GM12801 (cell line): Measurements from ENCODE around the gene ZNF506.

ENCODE experiments used
- TF ChIP-seq, protein P1 (sequence below): IDR thresholded peaks from one replicate; pipeline ENCODE4 v1.5.1; 2011; ENCODE audit warnings: control low read depth; ENCODE audit not compliant: insufficient read length; ENCODE audit errors: extremely low read depth

Gene ZNF506

DNA sequence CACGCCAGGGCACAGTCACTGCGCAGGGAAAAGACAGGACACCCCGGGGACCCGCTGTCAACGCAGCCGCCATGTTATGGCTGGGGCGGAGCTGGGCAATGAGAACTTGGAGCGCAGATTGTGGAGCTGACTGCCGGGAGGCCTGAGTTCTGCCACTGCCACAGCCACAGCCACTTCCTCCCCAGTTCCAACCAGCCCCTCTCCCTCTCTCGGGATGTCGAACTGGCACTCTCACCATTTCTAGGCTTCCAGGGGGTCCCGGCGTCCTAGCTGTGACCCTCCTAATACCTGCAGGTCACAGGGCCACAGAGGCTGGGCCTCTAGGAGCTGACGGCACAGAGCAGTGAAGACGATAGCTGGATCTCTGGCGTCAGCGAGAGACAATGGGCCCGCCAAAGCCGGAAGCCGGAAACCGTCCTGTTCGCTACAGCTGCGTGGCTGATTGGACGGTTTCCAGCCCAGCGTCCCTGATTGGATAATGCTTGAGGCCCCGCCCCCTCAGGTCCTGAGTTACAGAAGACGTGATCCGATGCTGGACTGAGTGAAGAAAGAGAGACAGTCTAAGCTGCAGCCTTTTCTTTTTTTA lies at the start of gene ZNF506:
TSS of gene ZNF506 (minus strand) at position 385 of the 586 bp plus-strand sequence. CDS start at position 238, 147 bp downstream.
- TF ChIP-seq, protein P1, sequence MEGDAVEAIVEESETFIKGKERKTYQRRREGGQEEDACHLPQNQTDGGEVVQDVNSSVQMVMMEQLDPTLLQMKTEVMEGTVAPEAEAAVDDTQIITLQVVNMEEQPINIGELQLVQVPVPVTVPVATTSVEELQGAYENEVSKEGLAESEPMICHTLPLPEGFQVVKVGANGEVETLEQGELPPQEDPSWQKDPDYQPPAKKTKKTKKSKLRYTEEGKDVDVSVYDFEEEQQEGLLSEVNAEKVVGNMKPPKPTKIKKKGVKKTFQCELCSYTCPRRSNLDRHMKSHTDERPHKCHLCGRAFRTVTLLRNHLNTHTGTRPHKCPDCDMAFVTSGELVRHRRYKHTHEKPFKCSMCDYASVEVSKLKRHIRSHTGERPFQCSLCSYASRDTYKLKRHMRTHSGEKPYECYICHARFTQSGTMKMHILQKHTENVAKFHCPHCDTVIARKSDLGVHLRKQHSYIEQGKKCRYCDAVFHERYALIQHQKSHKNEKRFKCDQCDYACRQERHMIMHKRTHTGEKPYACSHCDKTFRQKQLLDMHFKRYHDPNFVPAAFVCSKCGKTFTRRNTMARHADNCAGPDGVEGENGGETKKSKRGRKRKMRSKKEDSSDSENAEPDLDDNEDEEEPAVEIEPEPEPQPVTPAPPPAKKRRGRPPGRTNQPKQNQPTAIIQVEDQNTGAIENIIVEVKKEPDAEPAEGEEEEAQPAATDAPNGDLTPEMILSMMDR = no peak

DNA sequence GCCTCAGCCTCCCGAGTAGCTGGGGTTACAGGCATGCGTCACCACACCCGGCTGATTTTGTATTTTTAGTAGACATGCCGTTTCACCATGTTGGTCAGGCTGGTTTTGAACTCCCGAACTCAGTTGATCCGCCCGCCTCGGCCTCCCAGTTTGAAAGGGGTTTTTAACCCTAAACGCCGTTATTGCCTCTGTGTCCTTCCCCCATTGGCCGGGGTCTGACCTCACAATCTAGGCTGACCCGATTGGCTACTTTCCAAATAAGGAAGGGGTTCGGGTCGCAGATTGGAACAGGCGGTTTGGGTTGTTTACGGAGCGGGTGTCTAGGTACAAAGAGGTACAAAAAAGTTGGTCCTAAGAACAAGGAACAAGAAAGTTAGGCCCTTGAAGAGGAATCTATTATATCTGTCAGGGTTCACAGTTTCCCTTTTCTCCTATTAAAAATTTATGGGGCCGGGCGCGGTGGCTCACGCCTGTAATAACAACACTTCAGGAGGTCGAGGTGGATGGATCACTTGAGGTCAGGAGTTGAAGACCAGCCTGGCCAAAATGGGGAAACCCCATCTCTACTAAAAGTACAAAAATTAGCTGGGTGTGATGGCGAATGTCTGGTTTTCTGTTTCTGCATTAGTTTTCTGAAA lies 45.2 kb upstream of the ZNF506 start:
- TF ChIP-seq, protein P1 = no peak

DNA sequence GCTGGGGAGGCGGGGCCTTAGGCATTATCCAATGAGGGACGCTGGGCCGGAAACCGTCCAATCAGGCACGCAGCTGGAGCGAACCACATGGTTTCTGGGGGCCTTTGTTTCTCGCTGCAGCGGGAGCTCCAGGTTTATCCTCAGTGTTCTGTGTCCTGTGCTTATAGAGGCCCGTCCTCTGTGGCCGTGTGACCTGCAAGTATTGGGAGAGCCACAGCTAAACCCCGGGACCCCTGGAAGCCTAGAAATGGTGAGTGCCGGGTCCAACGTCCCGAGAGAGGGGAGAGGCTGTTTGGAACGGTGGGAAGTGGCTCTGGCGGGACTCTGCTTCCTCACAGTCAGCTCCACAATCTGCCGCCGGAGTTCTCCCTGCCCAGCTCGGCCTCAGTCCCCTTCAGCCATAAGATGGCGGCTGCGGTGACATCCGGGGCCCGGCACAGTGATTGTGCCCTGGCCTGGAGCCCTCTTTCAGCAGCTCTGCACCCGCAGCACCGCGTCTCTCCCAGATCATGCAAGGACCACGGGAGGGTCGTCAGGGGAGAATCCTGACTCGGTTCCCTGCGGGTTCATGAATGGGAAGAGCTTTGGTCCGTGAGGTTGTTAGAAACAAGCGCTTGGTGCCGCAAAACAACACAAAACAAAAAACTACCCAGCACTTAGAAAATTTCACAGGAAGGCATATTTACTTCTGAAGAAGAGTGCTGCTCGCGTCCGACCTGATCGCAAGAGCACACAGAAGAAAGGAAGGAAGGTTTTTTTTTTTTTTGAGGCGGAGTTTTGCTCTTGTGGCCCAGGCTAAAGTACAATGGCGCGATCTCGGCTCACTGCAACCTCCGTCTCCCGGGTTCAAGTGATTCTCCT lies 44.4 kb upstream of the ZNF506 start, which contains the start of gene ZNF253:
TSS of gene ZNF253 (plus strand) at position 133 of the 861 bp plus-strand sequence. CDS start at position 248, 115 bp downstream.
- TF ChIP-seq, protein P1 = no peak

DNA sequence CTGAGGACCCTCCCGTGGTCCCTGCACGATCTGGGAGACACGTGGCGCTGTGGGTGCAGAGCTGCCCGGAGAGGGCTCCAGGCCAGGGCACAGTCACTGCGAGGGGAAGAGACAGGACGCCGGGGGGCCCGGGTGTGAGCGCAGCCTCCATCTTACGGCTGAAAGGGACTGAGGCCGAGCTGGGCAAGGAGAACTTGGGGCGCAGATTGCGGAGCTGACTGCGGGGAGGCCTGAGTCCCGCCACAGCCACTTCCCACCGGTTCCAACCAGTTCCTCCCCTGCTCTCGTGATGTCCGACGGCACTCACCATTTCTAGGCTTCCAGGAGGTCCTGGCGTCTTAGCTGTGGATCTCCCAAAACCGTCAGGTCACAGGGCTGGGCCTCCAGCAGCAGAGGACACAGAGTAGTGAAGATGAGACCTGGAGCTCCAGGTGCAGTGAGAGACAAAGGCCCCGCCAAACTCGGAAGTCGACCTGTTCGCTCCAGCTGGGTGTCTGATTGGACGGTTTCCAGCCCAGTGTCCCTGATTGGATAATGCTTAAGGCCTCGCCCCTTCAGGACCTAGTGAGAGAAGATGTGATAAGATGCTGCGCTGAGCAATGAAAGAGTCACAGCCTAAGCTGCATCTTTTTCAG lies 39.3 kb upstream of the ZNF506 start:
- TF ChIP-seq, protein P1 = no peak

DNA sequence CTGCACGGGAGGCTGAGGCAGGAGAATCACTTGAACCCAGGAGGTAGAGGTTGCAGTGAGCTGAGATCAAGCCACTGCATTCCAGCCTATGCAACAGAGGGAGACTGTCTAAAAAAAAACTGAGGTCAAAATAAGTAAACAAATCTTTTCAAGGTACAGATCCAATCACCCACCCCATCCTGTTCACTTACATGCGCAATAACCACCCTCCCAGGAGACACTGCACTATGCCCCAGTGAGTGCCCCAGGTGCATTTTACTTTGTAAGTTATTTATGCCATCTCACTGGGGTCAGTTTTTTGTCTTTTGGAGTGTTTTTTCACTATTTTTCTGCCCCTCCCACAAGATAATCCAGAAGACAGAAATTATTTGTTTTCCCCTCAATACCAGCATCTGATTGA lies 37.2 kb upstream of the ZNF506 start:
- TF ChIP-seq, protein P1 = no peak

DNA sequence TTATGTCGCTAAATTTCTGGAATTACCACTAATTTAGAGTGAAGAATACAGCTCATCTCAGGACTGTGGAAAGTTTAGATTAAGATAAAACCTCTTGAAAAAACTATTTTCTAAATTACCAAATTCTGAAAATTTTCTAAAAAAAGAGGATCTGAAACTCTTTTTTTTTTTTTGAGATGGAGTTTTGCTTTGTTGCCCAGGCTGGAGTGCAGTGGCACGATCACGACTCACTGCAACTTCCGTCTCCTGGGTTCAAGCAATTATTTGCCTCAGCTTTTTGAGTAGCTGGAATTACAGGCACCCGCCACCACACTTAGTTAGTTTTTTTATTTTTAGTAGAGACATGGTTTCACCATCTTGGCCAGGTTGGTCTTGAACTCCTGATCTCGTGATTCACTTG lies 27.5 kb upstream of the ZNF506 start:
- TF ChIP-seq, protein P1 = no peak

DNA sequence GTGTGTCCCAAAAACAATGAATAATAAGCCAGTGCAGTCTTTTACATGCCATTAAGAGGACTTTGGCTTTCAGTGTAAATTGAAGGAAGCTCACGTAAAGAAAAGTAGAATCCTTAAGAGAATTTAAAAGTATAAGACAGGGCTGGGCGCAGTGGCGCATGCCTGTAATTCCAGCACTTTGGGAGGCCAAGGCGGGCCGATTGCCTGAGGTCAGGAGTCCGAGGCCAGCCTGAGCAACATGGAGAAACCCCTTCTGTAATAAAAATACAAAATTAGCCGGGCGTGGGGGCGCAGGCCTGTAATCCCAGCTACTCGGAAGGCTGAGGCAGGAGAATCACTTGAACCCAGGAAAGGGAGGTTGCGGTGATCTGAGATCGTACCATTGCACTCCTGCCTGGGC lies 26.2 kb upstream of the ZNF506 start:
- TF ChIP-seq, protein P1 = no peak
